ENCODE data around the gene MED26.

MED26 gene

DNA sequence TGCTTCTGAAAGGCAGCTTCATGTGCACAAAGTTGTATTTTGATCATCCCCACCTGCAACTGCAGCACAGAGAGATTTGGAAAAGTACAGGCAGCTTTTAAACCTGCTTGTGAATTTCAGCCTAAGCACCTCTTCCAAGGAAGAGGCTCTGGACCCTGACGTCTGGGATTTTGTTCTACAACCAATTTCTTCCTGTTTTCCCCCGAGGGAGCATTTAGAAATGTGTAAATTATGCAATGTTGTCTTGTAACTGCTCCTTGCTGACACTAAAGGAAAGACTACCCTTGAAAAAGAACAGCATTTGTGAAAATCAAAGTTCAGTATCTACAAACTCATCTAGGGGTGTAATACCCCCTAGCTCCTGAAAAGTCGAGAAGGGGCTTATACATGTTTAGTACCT, 15.4 kb downstream of the MED26 start:
- no peak for DNase-seq (ENCODE audit: low spot score)

- DNase-seq (ENCODE audit: low spot score) = no peak
Measured at GRCh38 chr19:16611121-16611520, 16.9 kb downstream of the MED26 start.

- no peak for DNase-seq (ENCODE audit: low spot score)
Measured at GRCh38 chr19:16609511-16610200, 18.3 kb downstream of the MED26 start.

GRCh38 chr19:16608290-16608739, 19.7 kb downstream of the MED26 start:
- no peak for DNase-seq (ENCODE audit: low spot score)

DNA sequence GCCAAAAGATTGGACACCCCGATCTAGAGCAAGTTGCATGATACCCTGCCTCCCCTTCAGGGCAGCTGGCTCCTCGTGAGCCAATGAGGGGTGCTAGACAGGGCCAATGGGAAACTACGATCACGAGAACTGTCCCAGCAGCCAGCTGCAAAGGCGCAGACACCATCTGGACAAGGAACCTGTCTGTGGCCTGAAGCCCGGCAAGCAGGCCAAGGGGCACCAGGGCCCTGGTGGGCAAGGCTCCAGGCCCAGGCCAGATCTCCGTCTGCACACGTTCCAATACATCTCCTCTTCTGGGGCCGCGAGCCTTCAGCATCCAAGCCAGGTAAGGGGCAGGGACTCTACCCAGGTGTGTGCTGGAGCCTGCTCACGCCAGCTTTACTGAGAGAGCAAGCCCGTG, 20.2 kb downstream of the MED26 start:
- no peak for DNase-seq (ENCODE audit: low spot score)

DNA sequence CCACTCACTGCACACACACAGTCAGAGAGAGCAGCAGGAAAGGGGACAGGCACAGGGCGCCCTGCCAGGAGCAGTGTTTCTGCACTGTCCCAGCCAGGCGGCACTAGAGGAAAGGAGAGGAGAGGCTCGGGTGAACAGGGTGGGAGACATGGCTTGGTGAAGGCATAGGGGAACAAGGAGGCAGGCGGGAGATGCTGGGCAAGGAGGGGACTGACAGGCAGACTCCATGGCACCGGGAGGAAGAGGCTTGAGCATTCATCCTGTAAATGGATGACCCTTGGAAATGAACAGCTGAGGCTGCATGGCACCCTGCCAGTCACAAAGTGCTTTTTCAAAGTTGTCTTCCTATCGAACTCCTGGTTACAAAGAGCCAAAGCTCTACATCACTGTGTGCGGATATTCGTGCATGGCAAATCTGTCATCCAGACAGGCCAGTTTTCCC, 22.4 kb downstream of the MED26 start:
- no peak for DNase-seq (ENCODE audit: low spot score)

DNA sequence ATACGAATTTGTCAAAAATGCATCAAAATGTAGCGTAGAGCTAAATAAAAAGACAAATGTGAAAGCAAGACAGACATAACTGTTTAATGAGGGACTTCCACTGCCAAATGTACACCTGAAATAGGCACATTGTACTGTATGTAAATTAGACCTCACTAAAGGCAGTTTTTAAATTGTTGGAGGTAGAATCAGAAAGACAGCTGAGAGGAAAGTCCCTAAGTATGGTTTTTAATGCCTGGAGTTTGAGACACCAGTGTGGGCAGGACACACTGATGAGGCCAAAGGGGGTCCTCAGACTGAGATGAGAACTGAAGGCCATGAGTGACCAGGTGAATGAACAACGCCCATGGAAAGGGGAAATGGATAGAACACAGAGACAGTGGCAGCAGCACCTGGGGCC, 22.9 kb downstream of the MED26 start:
- no peak for DNase-seq (ENCODE audit: low spot score)

GRCh38 chr19:16604615-16605014, 23.4 kb downstream of the MED26 start:
- DNase-seq (ENCODE audit: low spot score) = no peak

DNA sequence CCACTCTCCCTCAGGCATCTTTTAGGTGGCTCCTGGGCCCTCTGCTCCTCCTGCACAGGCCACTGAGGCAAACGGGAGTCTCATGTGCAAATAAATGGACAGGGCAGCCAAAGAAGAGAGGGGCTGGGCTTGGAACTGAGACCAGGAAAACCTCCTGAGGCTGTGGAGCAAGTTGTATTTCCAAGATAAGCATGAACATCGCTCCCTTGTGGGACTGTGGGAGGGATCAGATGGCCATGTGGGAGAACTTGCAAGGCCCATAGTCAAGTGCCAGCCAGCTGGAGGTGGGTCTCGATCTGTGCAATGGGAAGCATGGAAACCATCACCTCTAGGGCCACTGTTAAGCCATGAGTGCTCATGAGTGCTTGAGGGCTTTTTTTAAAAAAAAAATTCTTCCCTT, 24.9 kb downstream of the MED26 start:
- no peak for DNase-seq (ENCODE audit: low spot score)

DNA sequence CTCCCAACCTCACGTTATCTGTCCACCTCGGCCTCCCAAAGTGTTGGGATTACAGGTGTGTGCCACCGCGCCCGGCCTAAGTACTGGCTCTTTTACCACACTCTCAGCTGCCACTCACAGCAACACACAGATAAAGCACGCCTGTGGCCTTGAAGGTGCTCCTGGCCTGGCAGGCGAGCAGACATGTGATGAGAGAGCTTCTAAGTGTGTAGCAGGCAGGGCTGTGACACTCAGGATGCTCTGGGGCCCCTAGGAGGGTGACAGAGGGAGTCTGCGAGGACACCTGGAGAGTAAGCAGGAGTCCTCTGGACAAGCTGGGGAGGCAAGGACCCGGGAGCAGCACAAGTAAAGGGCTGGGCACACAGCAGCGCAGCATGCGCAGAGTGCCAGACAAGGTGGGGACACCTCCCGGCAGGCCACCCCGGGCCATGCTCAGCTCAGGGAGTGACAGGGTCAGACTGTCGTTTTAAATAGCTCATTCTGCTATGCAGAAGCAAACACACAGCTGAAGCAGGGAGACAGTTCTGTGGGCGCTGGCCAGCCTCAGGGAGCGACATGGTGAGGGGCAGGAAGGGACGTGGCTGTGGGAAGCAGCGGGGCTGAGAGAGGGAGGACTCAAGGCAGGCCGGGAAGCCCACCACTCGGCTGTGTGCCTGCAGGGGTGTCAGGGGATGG, 26.5 kb downstream of the MED26 start:
- no peak for DNase-seq (ENCODE audit: low spot score)

DNA sequence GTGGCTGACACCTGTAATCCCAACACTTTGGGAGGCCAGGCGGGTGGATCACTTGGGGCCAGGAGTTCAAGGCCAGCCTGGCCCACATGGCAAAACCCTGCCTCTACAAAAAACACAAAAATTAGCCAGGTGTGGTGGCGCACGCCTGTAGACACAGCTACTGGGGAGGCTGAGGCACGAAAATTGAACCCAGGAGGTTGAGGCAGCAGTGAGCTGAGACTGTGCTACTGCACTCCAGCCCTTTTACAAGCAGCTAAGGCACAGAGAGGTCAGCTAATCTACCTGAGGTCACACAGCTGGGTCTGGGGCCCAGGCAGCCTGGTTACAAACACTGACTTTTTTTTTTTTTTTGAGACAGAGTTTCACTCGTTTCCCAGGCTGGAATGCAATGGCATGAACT, 27.2 kb downstream of the MED26 start:
- DNase-seq (ENCODE audit: low spot score) = no peak

DNA sequence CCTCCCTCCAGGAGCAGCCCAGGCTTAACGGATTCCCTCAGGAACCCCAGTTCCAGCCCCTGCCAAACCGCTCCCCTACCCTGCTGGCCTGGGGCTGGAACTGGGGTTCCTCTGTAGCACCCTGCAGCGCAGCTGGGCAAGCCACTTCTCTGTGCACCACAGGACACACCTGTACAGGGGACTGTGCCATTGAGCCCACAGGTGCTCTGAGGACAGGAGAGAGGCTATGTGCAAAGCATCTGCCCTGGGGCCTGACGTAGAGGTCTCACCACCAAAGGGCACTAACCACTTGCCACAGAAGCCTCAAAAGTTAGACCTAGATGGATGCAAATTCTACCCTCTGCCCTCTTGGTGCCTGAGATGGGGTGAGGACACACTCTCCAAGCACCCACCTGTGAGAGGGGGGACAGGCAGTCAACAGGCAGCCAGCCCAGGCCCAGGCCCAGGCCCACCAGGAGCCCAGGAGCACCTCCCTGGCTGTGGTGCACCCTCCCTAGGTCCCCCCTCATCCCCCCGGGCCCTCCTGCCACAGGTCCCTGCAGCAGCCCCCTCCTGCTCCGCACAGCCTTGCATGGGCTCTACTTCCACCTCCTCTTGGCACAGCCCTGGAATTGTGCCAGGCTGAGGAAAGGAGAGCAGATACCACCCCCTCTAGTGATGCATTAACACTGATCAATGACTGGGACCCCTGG, 28.2 kb downstream of the MED26 start:
- DNase-seq (ENCODE audit: low spot score) = no peak

DNA sequence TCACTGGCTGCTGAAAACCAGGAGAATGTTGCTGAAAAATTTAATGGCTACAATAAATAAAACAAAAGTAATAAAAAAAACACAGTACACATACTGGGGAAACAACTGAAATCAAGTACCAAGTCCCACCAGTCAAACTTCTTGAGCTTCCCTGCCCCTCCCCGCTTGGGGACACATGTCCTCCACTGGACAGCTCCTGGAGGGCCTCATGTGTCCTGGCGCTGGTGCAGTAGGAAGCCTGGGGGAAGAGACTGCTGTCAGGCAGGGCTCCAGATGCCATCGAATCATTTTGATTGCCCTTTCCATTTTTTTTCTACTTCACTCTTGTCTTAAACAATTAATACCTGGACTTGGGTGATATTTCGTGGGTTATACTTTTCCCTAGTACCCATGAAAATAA, 29.2 kb downstream of the MED26 start:
- no peak for DNase-seq (ENCODE audit: low spot score)

DNA sequence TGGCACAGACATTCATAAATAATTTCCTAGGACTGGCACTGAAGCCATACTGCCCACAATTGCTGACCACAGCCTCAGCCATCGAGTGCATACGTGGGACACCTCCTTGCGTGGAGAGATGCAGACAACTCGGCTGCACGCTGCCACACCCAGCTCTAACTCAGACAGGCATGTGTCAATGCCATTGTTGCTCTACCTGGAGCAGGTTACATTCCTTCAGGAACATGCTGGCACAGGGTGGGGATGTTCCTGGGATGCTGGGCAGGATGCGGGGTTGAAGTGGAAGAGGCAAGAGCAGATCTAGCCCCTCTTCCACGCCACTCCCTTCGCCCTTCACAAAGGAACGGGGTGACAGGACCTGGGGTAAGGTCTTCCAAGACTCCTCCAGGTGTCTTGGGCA, 31.6 kb downstream of the MED26 start:
- DNase-seq (ENCODE audit: low spot score) = no peak

GRCh38 chr19:16595097-16595496, 32.9 kb downstream of the MED26 start:
- no peak for DNase-seq (ENCODE audit: low spot score)

GRCh38 chr19:16594681-16595091, 33.3 kb downstream of the MED26 start:
- DNase-seq (ENCODE audit: low spot score) = no peak

DNA sequence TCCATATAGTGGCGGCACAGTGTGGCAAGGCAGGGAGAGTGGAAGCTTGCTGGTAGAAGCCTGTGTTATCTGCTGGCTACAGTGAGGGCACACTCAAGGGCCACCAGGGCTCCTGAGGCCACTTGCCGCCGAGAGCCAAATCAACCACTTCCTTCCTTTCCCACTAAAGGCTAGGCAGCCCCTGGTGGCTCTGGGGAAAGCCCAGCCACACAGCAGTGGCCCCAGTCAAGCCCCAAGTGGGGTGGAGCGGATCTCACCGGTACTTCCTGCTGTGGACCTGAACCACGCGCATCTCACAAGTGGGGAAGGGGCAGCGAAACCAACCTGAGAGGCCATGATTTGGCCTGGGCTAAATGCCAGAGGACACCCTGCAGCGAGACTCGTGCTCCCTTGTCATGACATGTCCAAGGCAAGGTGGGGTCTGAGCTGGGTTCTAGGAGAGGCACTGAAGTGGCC, 33.8 kb downstream of the MED26 start:
- DNase-seq (ENCODE audit: low spot score) = no peak

DNA sequence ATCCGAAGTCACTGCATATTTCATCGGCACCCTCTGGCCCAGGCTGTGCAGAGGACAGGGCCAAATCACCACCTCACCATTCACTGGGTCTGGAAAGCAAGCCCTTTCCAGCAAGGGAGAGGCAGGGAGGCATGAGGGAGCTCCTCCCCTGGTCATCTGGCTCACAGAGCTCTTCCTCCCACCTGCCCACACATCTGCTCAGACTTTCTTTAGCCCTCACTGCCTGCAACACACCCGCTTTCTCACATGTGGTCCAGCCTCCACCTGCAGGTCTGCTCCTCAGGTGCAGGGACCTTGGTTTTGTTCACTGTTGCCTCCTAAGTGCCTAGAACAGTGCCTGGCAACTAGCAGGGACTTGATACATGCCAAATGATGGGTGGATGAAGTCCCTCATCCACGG, 34.8 kb downstream of the MED26 start:
- no peak for DNase-seq (ENCODE audit: low spot score)

DNA sequence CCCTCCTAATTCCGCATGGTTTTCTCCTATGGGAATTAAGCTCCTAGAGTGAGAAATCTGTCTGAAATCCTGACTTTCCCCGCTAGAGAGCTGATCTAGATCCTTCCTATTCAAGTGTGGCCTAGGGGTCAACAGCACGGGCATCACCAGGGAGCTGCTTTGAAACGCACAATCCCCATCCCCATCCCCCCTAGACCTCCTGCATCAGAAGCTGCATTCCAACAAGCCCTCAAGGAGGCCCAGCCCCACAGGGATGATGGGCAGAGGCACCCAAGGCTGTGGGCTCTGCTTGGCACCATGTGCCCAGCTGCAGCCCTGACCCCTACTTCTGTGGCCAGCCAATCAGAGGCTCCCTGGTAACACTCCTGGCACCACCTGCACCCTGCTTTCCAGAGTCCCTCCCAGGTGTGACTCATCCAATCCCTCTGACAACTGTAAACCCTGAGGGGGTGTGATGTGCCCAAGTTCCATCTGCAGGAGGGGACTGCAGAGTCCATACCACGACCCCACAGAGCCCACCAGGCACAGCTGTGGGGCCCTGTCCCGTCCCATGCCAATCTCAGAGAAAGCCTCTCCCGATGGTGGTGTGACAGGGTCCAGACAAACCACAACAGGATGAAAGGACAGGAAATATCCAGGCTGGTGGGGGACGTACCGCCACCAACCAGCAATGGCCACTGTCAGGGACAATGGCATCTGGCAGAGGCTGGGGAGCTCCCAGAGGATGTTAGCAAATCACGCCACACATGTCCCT, 36.0 kb downstream of the MED26 start:
- no peak for DNase-seq (ENCODE audit: low spot score)

- no peak for DNase-seq (ENCODE audit: low spot score)
Measured at GRCh38 chr19:16590876-16591802, 36.9 kb downstream of the MED26 start.

GRCh38 chr19:16589917-16590316, 38.1 kb downstream of the MED26 start:
- DNase-seq (ENCODE audit: low spot score) = no peak

Data from ecto neural progenitor cell (in vitro differentiated cells).